Right lobe of liver (tissue), 4 donors: ENCODE results near the gene PRAMEF17.
"Not testable (repeated sequence)": the region's sequence is repeated elsewhere in the genome, so short reads cannot be mapped to it uniquely, and the experiment has no call there.

Experiments used
- CTCF ChIP-seq, 4 donors: fragments of 200-600 bp in 3 of 4; fragments of 450-650 bp in 1 of 4; IDR thresholded peaks; one replicate each; pipeline versions ENCODE4 v1.5.1 to v1.8.0; 2016 to 2022; ENCODE audit warnings: antibody characterized with exemption in 4 of 4, mild to moderate bottlenecking in 2 of 4
- POLR2A ChIP-seq: fragments of 450-650 bp; IDR thresholded peaks from one replicate; pipeline ENCODE4 v1.6.1; 2017; ENCODE audit warnings: antibody characterized with exemption, mild to moderate bottlenecking
- donor health status: DM: no; HTN: no; CAD: no.
- donor health status: DM: no; HTN: no; CAD: no.
- donor health status: DM: no; HTN: yes; CAD: no.

- TF ChIP-seq POLR2A; CTCF (IDR thresholded peaks at IDR 0.05): not testable (repeated sequence)
Measured at GRCh38 chr1:13439104-13439783, 49.8 kb downstream of the PRAMEF17 start.
